SU-DHL-6 (cell line): Measurements from ENCODE around the gene YBX1.

Experiments used
- EZH2phosphoT487 ChIP-seq: fragments of 200-600 bp; sonication (generic), shearing (Covaris generic); conservative IDR thresholded peaks from 2 replicates; pipeline ENCODE4 v1.6.1; 2018; ENCODE audit warnings: mild to moderate bottlenecking, antibody characterized with exemption, low read length, moderate library complexity, mixed read lengths
- TF ChIP-seq, protein P1 (sequence below): fragments of 200-600 bp; sonication (generic); IDR thresholded peaks from one replicate; pipeline ENCODE4 v1.5.1; 2017; ENCODE audit warnings: antibody characterized with exemption, mild to moderate bottlenecking, low read length, moderate library complexity; ENCODE audit not compliant: insufficient read depth, poor library complexity, severe bottlenecking

DNA sequence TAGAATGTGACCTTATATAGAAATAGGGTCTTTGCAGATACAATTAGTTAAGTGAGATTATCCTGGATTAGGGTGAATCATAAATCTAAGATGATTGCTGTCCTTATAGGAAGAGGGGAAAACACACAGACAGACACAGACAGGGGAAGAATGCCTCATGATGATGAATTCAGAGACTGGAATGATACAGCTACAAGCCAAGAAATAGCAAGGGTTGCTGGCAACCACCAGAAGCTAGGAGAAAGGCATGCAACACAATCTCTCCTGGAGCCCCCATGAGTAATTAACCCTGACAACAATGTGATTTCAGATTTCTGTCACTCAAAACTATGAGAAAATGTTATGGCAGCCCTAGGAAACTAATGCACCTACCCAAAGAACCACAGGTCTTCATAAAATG, 43.1 kb upstream of the YBX1 start:
- TF ChIP-seq, protein P1, sequence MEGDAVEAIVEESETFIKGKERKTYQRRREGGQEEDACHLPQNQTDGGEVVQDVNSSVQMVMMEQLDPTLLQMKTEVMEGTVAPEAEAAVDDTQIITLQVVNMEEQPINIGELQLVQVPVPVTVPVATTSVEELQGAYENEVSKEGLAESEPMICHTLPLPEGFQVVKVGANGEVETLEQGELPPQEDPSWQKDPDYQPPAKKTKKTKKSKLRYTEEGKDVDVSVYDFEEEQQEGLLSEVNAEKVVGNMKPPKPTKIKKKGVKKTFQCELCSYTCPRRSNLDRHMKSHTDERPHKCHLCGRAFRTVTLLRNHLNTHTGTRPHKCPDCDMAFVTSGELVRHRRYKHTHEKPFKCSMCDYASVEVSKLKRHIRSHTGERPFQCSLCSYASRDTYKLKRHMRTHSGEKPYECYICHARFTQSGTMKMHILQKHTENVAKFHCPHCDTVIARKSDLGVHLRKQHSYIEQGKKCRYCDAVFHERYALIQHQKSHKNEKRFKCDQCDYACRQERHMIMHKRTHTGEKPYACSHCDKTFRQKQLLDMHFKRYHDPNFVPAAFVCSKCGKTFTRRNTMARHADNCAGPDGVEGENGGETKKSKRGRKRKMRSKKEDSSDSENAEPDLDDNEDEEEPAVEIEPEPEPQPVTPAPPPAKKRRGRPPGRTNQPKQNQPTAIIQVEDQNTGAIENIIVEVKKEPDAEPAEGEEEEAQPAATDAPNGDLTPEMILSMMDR = no peak
- no peak for TF ChIP-seq EZH2phosphoT487
